ENCODE results near the gene TPO.
"Not testable (repeated sequence)": the region's sequence is repeated elsewhere in the genome, so short reads cannot be mapped to it uniquely, and the experiment has no call there.

The TPO gene

DNA sequence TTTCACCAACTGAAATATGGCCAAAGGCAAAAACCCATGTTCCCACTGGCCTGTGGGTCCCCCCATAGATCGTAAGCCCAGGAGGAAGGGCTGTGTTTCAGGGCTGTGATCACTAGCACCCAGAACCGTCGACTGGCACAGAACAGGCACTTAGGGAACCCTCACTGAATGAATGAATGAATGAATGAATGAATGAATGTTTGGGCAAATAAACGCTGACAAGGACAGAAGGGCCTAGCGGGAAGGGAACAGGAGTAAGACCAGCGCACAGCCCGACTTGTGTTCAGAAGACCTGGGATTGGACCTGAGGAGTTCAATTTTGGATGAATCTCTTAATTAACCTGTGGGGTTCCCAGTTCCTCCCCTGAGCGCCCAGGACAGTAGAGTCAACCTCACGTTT, 76.2 kb downstream of the TPO start:
- no peaks in the 10 kb centered on the region for H3K79me2 ChIP-seq (ENCODE audit: low read length)
- H3K4me2 ChIP-seq (ENCODE audit: low read depth, low read length), result no peak overlapping the region
- no peak for DNase-seq
- H2AFZ ChIP-seq (ENCODE audit: low read length), result no peak overlapping the region
- no peak overlapping the region for H3K9ac ChIP-seq (ENCODE audit: low read length)
- no peaks in the 10 kb centered on the region for H3F3A ChIP-seq (ENCODE audit: insufficient read depth, low read length)
- no peaks in the 10 kb centered on the region for H3K36me3 ChIP-seq (replicated peaks; ENCODE audit: insufficient read depth, low read length)
- H3K27ac ChIP-seq (ENCODE audit: low read length), result no peak overlapping the region
- H3K4me1 ChIP-seq (ENCODE audit: low read length), result no peaks in the 10 kb centered on the region
- H3K27me3 ChIP-seq (replicated peaks; ENCODE audit: insufficient read depth, low read length), result no peaks in the 10 kb centered on the region
- no peak overlapping the region for H3K4me3 ChIP-seq (ENCODE audit: low read length)
- TF ChIP-seq, protein P1, sequence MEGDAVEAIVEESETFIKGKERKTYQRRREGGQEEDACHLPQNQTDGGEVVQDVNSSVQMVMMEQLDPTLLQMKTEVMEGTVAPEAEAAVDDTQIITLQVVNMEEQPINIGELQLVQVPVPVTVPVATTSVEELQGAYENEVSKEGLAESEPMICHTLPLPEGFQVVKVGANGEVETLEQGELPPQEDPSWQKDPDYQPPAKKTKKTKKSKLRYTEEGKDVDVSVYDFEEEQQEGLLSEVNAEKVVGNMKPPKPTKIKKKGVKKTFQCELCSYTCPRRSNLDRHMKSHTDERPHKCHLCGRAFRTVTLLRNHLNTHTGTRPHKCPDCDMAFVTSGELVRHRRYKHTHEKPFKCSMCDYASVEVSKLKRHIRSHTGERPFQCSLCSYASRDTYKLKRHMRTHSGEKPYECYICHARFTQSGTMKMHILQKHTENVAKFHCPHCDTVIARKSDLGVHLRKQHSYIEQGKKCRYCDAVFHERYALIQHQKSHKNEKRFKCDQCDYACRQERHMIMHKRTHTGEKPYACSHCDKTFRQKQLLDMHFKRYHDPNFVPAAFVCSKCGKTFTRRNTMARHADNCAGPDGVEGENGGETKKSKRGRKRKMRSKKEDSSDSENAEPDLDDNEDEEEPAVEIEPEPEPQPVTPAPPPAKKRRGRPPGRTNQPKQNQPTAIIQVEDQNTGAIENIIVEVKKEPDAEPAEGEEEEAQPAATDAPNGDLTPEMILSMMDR (IDR thresholded peaks at IDR 0.05; ENCODE audit: low read length), result no peak
- TF ChIP-seq EZH2phosphoT487 (IDR thresholded peaks at IDR 0.05; ENCODE audit: low read length), result no peak
- no peak for TF ChIP-seq EZH2 (optimal IDR thresholded peaks at IDR 0.05; ENCODE audit: low read depth, low read length)
- no peaks in the 10 kb centered on the region for H3K9me2 ChIP-seq (replicated peaks; ENCODE audit: insufficient read depth, low read length)
- no peaks in the 10 kb centered on the region for H4K20me1 ChIP-seq (ENCODE audit: insufficient read depth, low read length)
- H3K9me3 ChIP-seq (replicated peaks; ENCODE audit: insufficient read depth, low read length), result no peaks in the 10 kb centered on the region

DNA sequence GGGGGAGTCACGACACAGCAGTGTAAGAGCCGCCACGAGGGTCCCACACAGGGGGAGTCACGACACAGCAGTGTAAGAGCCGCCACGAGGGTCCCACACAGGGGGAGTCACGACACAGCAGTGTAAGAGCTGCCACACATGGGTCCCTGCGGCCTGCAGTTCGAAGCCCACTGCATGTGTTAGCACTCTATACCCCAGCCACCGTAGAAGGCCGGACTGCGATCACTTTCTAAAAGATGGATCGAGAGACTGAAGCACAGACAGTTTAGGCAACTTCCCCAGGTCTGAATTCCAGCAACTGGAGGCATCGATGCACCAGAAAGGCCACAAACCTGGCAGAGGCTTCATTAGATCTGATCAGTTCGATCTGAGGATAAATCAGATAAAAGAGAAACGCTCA, 77.1 kb downstream of the TPO start:
- not testable (repeated sequence) for H3K4me1 ChIP-seq (ENCODE audit: low read length); DNase-seq; H3K9me3 ChIP-seq (replicated peaks; ENCODE audit: insufficient read depth, low read length); H3K27ac ChIP-seq (ENCODE audit: low read length); H3K27me3 ChIP-seq (replicated peaks; ENCODE audit: insufficient read depth, low read length); H3K4me3 ChIP-seq (ENCODE audit: low read length); H3K9me2 ChIP-seq (replicated peaks; ENCODE audit: insufficient read depth, low read length); H2AFZ ChIP-seq (ENCODE audit: low read length); H3K36me3 ChIP-seq (replicated peaks; ENCODE audit: insufficient read depth, low read length); H4K20me1 ChIP-seq (ENCODE audit: insufficient read depth, low read length); H3F3A ChIP-seq (ENCODE audit: insufficient read depth, low read length); H3K9ac ChIP-seq (ENCODE audit: low read length); H3K4me2 ChIP-seq (ENCODE audit: low read depth, low read length); H3K79me2 ChIP-seq (ENCODE audit: low read length)

DNA sequence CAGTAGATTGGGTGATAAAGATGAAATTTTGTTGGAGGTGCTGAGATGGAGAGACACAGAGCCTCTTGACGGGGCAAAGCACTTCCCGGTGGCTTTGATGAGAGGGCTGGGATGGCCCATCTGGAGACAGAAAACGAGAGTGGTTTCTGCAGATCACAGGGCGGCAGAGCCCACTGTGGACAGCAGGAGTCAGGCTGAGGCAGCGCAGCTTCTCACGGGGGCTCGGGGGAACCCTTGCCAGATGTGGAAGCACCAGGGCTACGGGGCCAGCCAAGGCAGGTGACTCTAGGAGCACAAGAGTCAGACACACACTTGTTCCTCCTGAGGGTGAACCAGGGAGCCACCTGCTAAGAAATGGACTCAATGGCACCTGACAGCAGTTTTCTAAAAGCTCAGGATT, 78.5 kb downstream of the TPO start:
- Histone ChIP-seq H3K9me3 (replicated peaks; ENCODE audit: insufficient read depth, low read length) (no peaks in the 10 kb centered on the region), H3K4me3 (ENCODE audit: low read length) (no peak overlapping the region), H2AFZ (ENCODE audit: low read length) (no peak overlapping the region), H3K79me2 (ENCODE audit: low read length) (no peaks in the 10 kb centered on the region), H3K27ac (ENCODE audit: low read length) (no peak overlapping the region), H3K4me1 (ENCODE audit: low read length) (no peaks in the 10 kb centered on the region), H3K4me2 (ENCODE audit: low read depth, low read length) (no peak overlapping the region), H4K20me1 (ENCODE audit: insufficient read depth, low read length) (no peaks in the 10 kb centered on the region), H3F3A (ENCODE audit: insufficient read depth, low read length) (no peaks in the 10 kb centered on the region), H3K27me3 (replicated peaks; ENCODE audit: insufficient read depth, low read length) (no peaks in the 10 kb centered on the region), H3K36me3 (replicated peaks; ENCODE audit: insufficient read depth, low read length) (no peaks in the 10 kb centered on the region), H3K9ac (ENCODE audit: low read length) (no peak overlapping the region), H3K9me2 (replicated peaks; ENCODE audit: insufficient read depth, low read length) (no peaks in the 10 kb centered on the region)
- TF ChIP-seq, protein P1 (IDR thresholded peaks at IDR 0.05; ENCODE audit: low read length), result no peak
- TF ChIP-seq EZH2 (optimal IDR thresholded peaks at IDR 0.05; ENCODE audit: low read depth, low read length) (no peak), EZH2phosphoT487 (IDR thresholded peaks at IDR 0.05; ENCODE audit: low read length) (no peak)
- DNase-seq, result no peak

DNA sequence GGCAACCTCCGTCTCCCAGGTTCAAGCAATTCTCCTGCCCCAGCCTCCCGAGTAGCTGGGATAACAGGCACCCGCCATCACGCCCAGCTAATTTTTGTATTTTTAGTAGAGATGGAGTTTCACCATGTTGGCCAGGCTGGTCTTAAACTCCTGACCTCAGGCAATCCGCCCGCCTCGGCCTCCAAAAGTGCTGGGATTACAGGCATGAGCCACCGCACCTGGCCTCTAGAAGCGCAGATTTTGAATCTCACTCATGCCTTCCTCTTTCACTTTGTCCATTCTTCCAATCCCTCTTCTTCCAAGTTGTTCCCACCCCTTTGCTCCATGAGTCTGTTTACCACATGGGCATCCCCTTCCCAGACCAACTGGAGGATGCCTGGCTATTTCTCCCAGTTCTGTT, 79.0 kb downstream of the TPO start:
- H3K4me2 ChIP-seq (ENCODE audit: low read depth, low read length); H3F3A ChIP-seq (ENCODE audit: insufficient read depth, low read length); H3K4me3 ChIP-seq (ENCODE audit: low read length); DNase-seq; H3K9me3 ChIP-seq (replicated peaks; ENCODE audit: insufficient read depth, low read length); H4K20me1 ChIP-seq (ENCODE audit: insufficient read depth, low read length); H3K27ac ChIP-seq (ENCODE audit: low read length); H3K79me2 ChIP-seq (ENCODE audit: low read length); H2AFZ ChIP-seq (ENCODE audit: low read length); H3K36me3 ChIP-seq (replicated peaks; ENCODE audit: insufficient read depth, low read length); H3K27me3 ChIP-seq (replicated peaks; ENCODE audit: insufficient read depth, low read length); H3K9ac ChIP-seq (ENCODE audit: low read length); H3K9me2 ChIP-seq (replicated peaks; ENCODE audit: insufficient read depth, low read length); H3K4me1 ChIP-seq (ENCODE audit: low read length): not testable (repeated sequence)

Data from MM.1S (cell line).